H7 (cell line): Measurements from ENCODE around the gene SORL1. TPM values are rescaled to one million over a fixed set of nuclear protein-coding genes. Genes with fewer than 3 reads are reported as not detected.
"Not testable (repeated sequence)": the region's sequence is repeated elsewhere in the genome, so short reads cannot be mapped to it uniquely, and the experiment has no call there.

ENCODE experiments used
- DNase-seq: peaks from one replicate; pipeline ENCODE4 v3.0.0; 2012
- H3K27me3 ChIP-seq: 2 replicates; pipeline ENCODE4 v1.6.0; 2011; ENCODE audit warnings: mild to moderate bottlenecking, low read length; ENCODE audit not compliant: control insufficient read depth, insufficient read depth
- H3K36me3 ChIP-seq: replicated peaks from 2 replicates; pipeline ENCODE4 v1.5.1; 2011; ENCODE audit warnings: low read length; ENCODE audit not compliant: control insufficient read depth, insufficient read depth
- H3K4me3 ChIP-seq: 2 replicates; pipeline ENCODE4 v1.5.1; 2011; ENCODE audit warnings: low read depth, mild to moderate bottlenecking, control low read depth, low read length, moderate library complexity; ENCODE audit not compliant: insufficient read depth
- total RNA-seq: library from RNA; depleted of rRNA; stranded (reverse); fragments of >200 nt; shearing (Covaris generic); gene quantifications from 2 replicates; pipeline ENCODE4 v1.2.3, GENCODE V29; 2014

SORL1 gene
- total RNA-seq, 1 experiment from 2014 or later: 13.3 TPM

GRCh38 chr11:121636800-121637176 is 184.7 kb downstream of the SORL1 start:
- no peak for DNase-seq
- H3K27me3 ChIP-seq: no peaks in the 10 kb centered on the region
- no peak overlapping the region for H3K4me3 ChIP-seq
- H3K36me3 ChIP-seq: no peaks in the 10 kb centered on the region; the same call in 1 of the 2 replicates

- DNase-seq, H3K36me3 ChIP-seq, H3K4me3 ChIP-seq, H3K27me3 ChIP-seq: not testable (repeated sequence)
Measured at GRCh38 chr11:121637587-121637986, 185.5 kb downstream of the SORL1 start.

GRCh38 chr11:121643479-121644186 is 191.5 kb downstream of the SORL1 start:
- H3K27me3 ChIP-seq: no peaks in the 10 kb centered on the region
- H3K4me3 ChIP-seq: no peak overlapping the region
- peak; percentile 26 for DNase-seq
- no peaks in the 10 kb centered on the region for H3K36me3 ChIP-seq

GRCh38 chr11:121644187-121644512 is 192.0 kb downstream of the SORL1 start:
- no peak overlapping the region for H3K4me3 ChIP-seq
- H3K36me3 ChIP-seq: no peaks in the 10 kb centered on the region
- DNase-seq: no peak
- H3K27me3 ChIP-seq: no peaks in the 10 kb centered on the region

- H3K36me3 ChIP-seq: no peaks in the 10 kb centered on the region
- DNase-seq: no peak
- H3K27me3 ChIP-seq: no peaks in the 10 kb centered on the region
- H3K4me3 ChIP-seq: no peak overlapping the region
Measured at GRCh38 chr11:121645001-121645400, 192.9 kb downstream of the SORL1 start.

- Histone ChIP-seq H3K4me3 (no peak overlapping the region), H3K36me3 (no peaks in the 10 kb centered on the region), H3K27me3 (no peaks in the 10 kb centered on the region)
- DNase-seq: no peak
Measured at GRCh38 chr11:121645596-121645995, 193.5 kb downstream of the SORL1 start.

GRCh38 chr11:121648306-121648705 is 196.2 kb downstream of the SORL1 start:
- Histone ChIP-seq H3K36me3 (no peaks in the 10 kb centered on the region), H3K4me3 (no peak overlapping the region), H3K27me3 (no peaks in the 10 kb centered on the region)
- peak; percentile 52 for DNase-seq

GRCh38 chr11:121649798-121650197 is 197.7 kb downstream of the SORL1 start:
- Histone ChIP-seq H3K36me3 (no peaks in the 10 kb centered on the region), H3K4me3 (no peak overlapping the region), H3K27me3 (no peaks in the 10 kb centered on the region)
- no peak for DNase-seq

- DNase-seq: no peak
- Histone ChIP-seq H3K27me3 (no peaks in the 10 kb centered on the region), H3K36me3 (no peaks in the 10 kb centered on the region), H3K4me3 (no peak overlapping the region)
Measured at GRCh38 chr11:121650351-121651256, 198.5 kb downstream of the SORL1 start.

GRCh38 chr11:121651257-121651605 is 199.1 kb downstream of the SORL1 start:
- no peak for DNase-seq
- Histone ChIP-seq H3K27me3 (no peaks in the 10 kb centered on the region), H3K36me3 (no peaks in the 10 kb centered on the region), H3K4me3 (no peak overlapping the region)

GRCh38 chr11:121652971-121653370 is 200.9 kb downstream of the SORL1 start:
- Histone ChIP-seq H3K27me3 (no peaks in the 10 kb centered on the region), H3K36me3 (no peaks in the 10 kb centered on the region), H3K4me3 (no peak overlapping the region)
- DNase-seq: peak; percentile 57

GRCh38 chr11:121654259-121654842 is 202.2 kb downstream of the SORL1 start:
- H3K27me3 ChIP-seq: no peaks in the 10 kb centered on the region
- no peaks in the 10 kb centered on the region for H3K36me3 ChIP-seq
- H3K4me3 ChIP-seq: no peak overlapping the region
- no peak for DNase-seq

GRCh38 chr11:121654843-121655536 is 202.9 kb downstream of the SORL1 start:
- H3K36me3 ChIP-seq: no peaks in the 10 kb centered on the region
- DNase-seq: no peak
- peak overlapping the region; percentile 43 for H3K4me3 ChIP-seq
- no peaks in the 10 kb centered on the region for H3K27me3 ChIP-seq

- H3K4me3 ChIP-seq: peak overlapping the region; percentile 43
- H3K27me3 ChIP-seq: no peaks in the 10 kb centered on the region
- H3K36me3 ChIP-seq: no peaks in the 10 kb centered on the region
- peak; percentile 90 for DNase-seq
Measured at GRCh38 chr11:121655537-121656327, 203.6 kb downstream of the SORL1 start.
